HCT116 (cell line): Measurements from ENCODE around the gene DLG2. TPM values are rescaled to one million over a fixed set of nuclear protein-coding genes. Genes with fewer than 3 reads are reported as not detected.

ENCODE experiments used
- ATAC-seq: fragments of 200-7000 bp; cut with Tn5 transposase; 2 replicates; pipeline ENCODE4 v1.9.1; 2020; ENCODE audit warnings: mild to moderate bottlenecking, moderate library complexity
- BruUV-seq: library from RNA; stranded (reverse); fragments of 400-500 nt; replicated peaks from 2 replicates; lab custom pipeline; 2021; lab: Mats Ljungman, UMichigan
- CTCF ChIA-PET: fragments of 300-600 bp; sonication (Branson Sonifier 250); formaldehyde crosslinking; loops from one replicate; lab custom pipeline; 2021; ENCODE audit warnings: antibody characterized with exemption; lab: Charles Lee
- POLR2A ChIA-PET: fragments of 300-600, 350-600 bp; sonication (Branson Sonifier 250); formaldehyde crosslinking; loops from one replicate; lab custom pipeline; 2021; ENCODE audit warnings: antibody characterized with exemption; lab: Charles Lee
- RAD21 ChIA-PET, 2 experiments: fragments of 300-600 bp; sonication (Branson Sonifier 250); formaldehyde crosslinking; loops; one replicate each; lab custom pipeline; 2023; ENCODE audit warnings: low total read pairs in 2 of 2; ENCODE audit not compliant: uncharacterized antibody in 2 of 2, unreplicated experiment in 2 of 2, low non-redundant PET in 1 of 2; lab: Charles Lee
- DNase-seq: peaks from one replicate; pipeline ENCODE4 v3.0.0-alpha.2; 2010; ENCODE audit warnings: low read depth, low spot score
- H2AFZ ChIP-seq: fragments of 200-600 bp; shearing (Covaris generic), sonication (generic); 2 replicates; pipeline ENCODE4 v1.6.1; 2017; ENCODE audit warnings: low read depth, mixed run types, mixed read lengths, antibody characterized with exemption, low read length; ENCODE audit not compliant: poor library complexity, severe bottlenecking
- H3K27ac ChIP-seq: 2 replicates; pipeline ENCODE4 v1.5.1; 2012; ENCODE audit warnings: low read depth, low read length
- H3K27me3 ChIP-seq: fragments of 200-600 bp; sonication (generic); 2 replicates; pipeline ENCODE4 v1.6.1; 2016; ENCODE audit warnings: mixed run types, low read length, mixed read lengths; ENCODE audit not compliant: insufficient read depth
- H3K36me3 ChIP-seq, 2 experiments: fragments of 200-500 bp in 1 of 2; fragments of 200-600 bp in 1 of 2; sonication (Bioruptor generic) in 1 of 2; sonication (generic) in 1 of 2; 2 replicates each; pipeline versions ENCODE4 v1.5.1 to v1.6.1; 2014 to 2016; ENCODE audit warnings: low read length in 2 of 2, inconsistent platforms in 1 of 2, mixed read lengths in 1 of 2, mixed run types in 1 of 2; ENCODE audit not compliant: insufficient read depth in 2 of 2, control insufficient read depth in 1 of 2
- H3K4me1 ChIP-seq, 2 experiments: fragments of 200-600 bp in 1 of 2; sonication (generic) in 1 of 2; 2 replicates each; pipeline versions ENCODE4 v1.5.1 to v1.6.1; 2012 to 2017; ENCODE audit warnings: low read length in 2 of 2, inconsistent platforms in 1 of 2, mild to moderate bottlenecking in 1 of 2, mixed read lengths in 1 of 2, mixed run types in 1 of 2, moderate library complexity in 1 of 2; ENCODE audit not compliant: insufficient read depth in 2 of 2, control insufficient read depth in 1 of 2
- H3K4me2 ChIP-seq: fragments of 200-600 bp; sonication (generic); 2 replicates; pipeline ENCODE4 v1.6.1; 2017; ENCODE audit warnings: mixed run types, low read length, mixed read lengths
- H3K4me3 ChIP-seq, 2 experiments: fragments of 200-600 bp in 1 of 2; sonication (generic) in 1 of 2; replicated peaks in 1 of 2; 2 replicates each; pipeline ENCODE4 v1.5.1; 2011 to 2016; ENCODE audit warnings: low read length in 2 of 2, control low read depth in 1 of 2, low read depth in 1 of 2, mild to moderate bottlenecking in 1 of 2, mixed read lengths in 1 of 2, mixed run types in 1 of 2
- H3K79me2 ChIP-seq: fragments of 200-600 bp; sonication (generic); 2 replicates; pipeline ENCODE4 v1.6.1; 2017; ENCODE audit warnings: mild to moderate bottlenecking, mixed run types, low read length, moderate library complexity, mixed read lengths; ENCODE audit not compliant: insufficient read depth
- H3K9ac ChIP-seq: fragments of 200-600 bp; sonication (generic); 2 replicates; pipeline ENCODE4 v1.6.1; 2016; ENCODE audit warnings: low read length, mixed read lengths
- H3K9me2 ChIP-seq: fragments of 200-600 bp; sonication (generic), shearing (Covaris generic); 2 replicates; pipeline ENCODE4 v1.6.1; 2017; ENCODE audit warnings: mixed run types, mild to moderate bottlenecking, moderate library complexity; ENCODE audit not compliant: insufficient read depth
- H3K9me3 ChIP-seq, 2 experiments: fragments of 200-500 bp in 1 of 2; fragments of 200-600 bp in 1 of 2; sonication (Bioruptor generic) in 1 of 2; sonication (generic) in 1 of 2; 2 replicates each; pipeline ENCODE4 v1.6.1; 2014 to 2017; ENCODE audit warnings: low read length in 2 of 2, mixed read lengths in 2 of 2, inconsistent platforms in 1 of 2, low read depth in 1 of 2, mild to moderate bottlenecking in 1 of 2, mixed run types in 1 of 2, moderate library complexity in 1 of 2; ENCODE audit not compliant: control insufficient read depth in 1 of 2, insufficient read depth in 1 of 2
- H4K20me1 ChIP-seq: fragments of 200-600 bp; sonication (generic), shearing (Covaris generic); 2 replicates; pipeline ENCODE4 v1.6.1; 2017; ENCODE audit warnings: mixed run types, mild to moderate bottlenecking, moderate library complexity; ENCODE audit not compliant: insufficient read depth
- ATF3 ChIP-seq: IDR thresholded peaks from 2 replicates; pipeline ENCODE4 v1.6.1; 2012
- CBX3 ChIP-seq: IDR thresholded peaks from 2 replicates; pipeline ENCODE4 v1.6.1; 2012; ENCODE audit warnings: low read depth
- CEBPB ChIP-seq: IDR thresholded peaks from 2 replicates; pipeline ENCODE4 v1.6.1; 2012; ENCODE audit warnings: low read depth
- EGR1 ChIP-seq: IDR thresholded peaks from 2 replicates; pipeline ENCODE4 v1.6.1; 2012; ENCODE audit warnings: low read depth
- EZH2 ChIP-seq: fragments of 200-600 bp; sonication (generic); IDR thresholded peaks from 2 replicates; pipeline ENCODE4 v1.6.1; 2017; ENCODE audit warnings: antibody characterized with exemption, mixed run types
- EZH2phosphoT487 ChIP-seq: fragments of 200-600 bp; IDR thresholded peaks from 2 replicates; pipeline ENCODE4 v1.6.1; 2018; ENCODE audit warnings: antibody characterized with exemption, borderline replicate concordance
- JUND ChIP-seq: IDR thresholded peaks from 2 replicates; pipeline ENCODE4 v1.6.1; 2012
- REST ChIP-seq: IDR thresholded peaks from 2 replicates; pipeline ENCODE4 v1.6.1; 2012; ENCODE audit warnings: low read depth
- TCF7L2 ChIP-seq: IDR thresholded peaks from 2 replicates; pipeline ENCODE4 v1.7.0; 2011; ENCODE audit warnings: borderline replicate concordance, inconsistent platforms; ENCODE audit not compliant: insufficient read depth, insufficient read length; ENCODE audit errors: extremely low read depth
- intact Hi-C: fragments of 100-400 bp; cut with micrococcal nuclease; formaldehyde crosslinking; loops from 2 replicates; pipeline ENCODE4 v1.10.0; 2022
- total RNA-seq: library from RNA; stranded (reverse); gene quantifications from one replicate; pipeline ENCODE4 v1.2.1, GENCODE V29; 2021; ENCODE audit not compliant: unreplicated experiment

The DLG2 gene
- total RNA-seq, 1 experiment from 2014 or later: 2.4 TPM

GRCh38 chr11:83852775-83853442 is 1774.2 kb downstream of the DLG2 start:
- no peaks in the 10 kb centered on the region for H3K9me2 ChIP-seq
- H3K4me1 ChIP-seq: no peaks in the 10 kb centered on the region
- DNase-seq (no peak), ATAC-seq (no peak)
- H3K9ac ChIP-seq: no peak overlapping the region
- CTCF ChIA-PET: interaction anchor here (0.9 kb wide), 1 partner anchor 1078 kb away, joined by 3 read pairs; no protein-coding TSS in a partner anchor
- no peaks in the 10 kb centered on the region for H3K27me3 ChIP-seq
- H3K36me3 ChIP-seq: no peaks in the 10 kb centered on the region
- no peaks in the 10 kb centered on the region for H3K9me3 ChIP-seq
- no peak overlapping the region for H3K4me3 ChIP-seq
- no peaks in the 10 kb centered on the region; the same call in 1 of the 2 replicates for H4K20me1 ChIP-seq
- intact Hi-C loops: no loop called here
- no peak overlapping the region for H3K4me2 ChIP-seq
- no peaks in the 10 kb centered on the region for H3K79me2 ChIP-seq
- no peak overlapping the region for H3K27ac ChIP-seq
- RAD21 ChIA-PET: no interaction called here
- no peak overlapping the region for H2AFZ ChIP-seq
- BruUV-seq: no TSS peak
- POLR2A ChIA-PET: no interaction called here
- TF ChIP-seq ATF3 (no peak), EZH2 (no peak), EGR1 (no peak), CEBPB (no peak), JUND (no peak), EZH2phosphoT487 (no peak), TCF7L2 (no peak), REST (no peak), CBX3 (no peak)
